ENCODE results near the gene CEP135.
"Not testable (repeated sequence)": the region's sequence is repeated elsewhere in the genome, so short reads cannot be mapped to it uniquely, and the experiment has no call there.

The CEP135 gene, protein sequence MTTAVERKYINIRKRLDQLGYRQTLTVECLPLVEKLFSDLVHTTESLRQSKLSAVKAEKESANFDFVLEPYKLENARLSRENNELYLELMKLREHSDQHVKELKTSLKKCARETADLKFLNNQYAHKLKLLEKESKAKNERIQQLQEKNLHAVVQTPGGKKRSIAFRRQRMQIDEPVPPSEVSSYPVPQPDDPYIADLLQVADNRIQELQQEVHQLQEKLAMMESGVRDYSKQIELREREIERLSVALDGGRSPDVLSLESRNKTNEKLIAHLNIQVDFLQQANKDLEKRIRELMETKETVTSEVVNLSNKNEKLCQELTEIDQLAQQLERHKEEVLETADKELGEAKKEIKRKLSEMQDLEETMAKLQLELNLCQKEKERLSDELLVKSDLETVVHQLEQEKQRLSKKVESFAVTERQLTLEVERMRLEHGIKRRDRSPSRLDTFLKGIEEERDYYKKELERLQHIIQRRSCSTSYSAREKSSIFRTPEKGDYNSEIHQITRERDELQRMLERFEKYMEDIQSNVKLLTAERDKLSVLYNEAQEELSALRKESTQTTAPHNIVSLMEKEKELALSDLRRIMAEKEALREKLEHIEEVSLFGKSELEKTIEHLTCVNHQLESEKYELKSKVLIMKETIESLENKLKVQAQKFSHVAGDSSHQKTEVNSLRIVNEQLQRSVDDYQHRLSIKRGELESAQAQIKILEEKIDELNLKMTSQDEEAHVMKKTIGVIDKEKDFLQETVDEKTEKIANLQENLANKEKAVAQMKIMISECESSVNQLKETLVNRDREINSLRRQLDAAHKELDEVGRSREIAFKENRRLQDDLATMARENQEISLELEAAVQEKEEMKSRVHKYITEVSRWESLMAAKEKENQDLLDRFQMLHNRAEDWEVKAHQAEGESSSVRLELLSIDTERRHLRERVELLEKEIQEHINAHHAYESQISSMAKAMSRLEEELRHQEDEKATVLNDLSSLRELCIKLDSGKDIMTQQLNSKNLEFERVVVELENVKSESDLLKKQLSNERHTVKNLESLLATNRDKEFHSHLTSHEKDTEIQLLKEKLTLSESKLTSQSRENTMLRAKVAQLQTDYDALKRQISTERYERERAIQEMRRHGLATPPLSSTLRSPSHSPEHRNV

GRCh38 chr4:55948726-55949481 is at the start of gene CEP135:
CEP135 (plus strand) TSS chr4:55948945; CDS start chr4:55952131, 3,186 bp downstream.
- DNase-seq (ENCODE audit: low read depth): peak; percentile 76

GRCh38 chr4:55902677-55903076 is 46.1 kb upstream of the CEP135 start:
- DNase-seq (ENCODE audit: low read depth): no peak

GRCh38 chr4:55903577-55903976 is 45.2 kb upstream of the CEP135 start:
- no peak for DNase-seq (ENCODE audit: low read depth)

DNA sequence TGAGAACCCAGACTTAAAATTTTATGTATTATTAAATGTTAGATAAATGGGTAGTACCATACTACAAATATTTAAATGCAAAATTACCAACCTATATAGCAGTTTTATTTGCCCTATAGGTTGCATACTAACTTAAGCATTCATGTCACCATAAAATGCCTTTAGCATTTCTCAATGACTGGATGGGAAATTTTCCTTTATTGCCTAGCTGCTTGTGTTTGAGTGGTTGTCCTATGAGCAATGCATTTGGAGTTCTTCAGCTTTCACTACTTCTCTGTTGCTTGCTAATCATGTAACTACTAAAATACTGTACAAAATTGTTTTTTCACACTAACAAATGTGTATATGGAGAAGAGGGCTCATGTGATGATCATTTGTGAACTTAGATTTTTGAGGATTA is 44.2 kb upstream of the CEP135 start:
- no peak for DNase-seq (ENCODE audit: low read depth)

DNA sequence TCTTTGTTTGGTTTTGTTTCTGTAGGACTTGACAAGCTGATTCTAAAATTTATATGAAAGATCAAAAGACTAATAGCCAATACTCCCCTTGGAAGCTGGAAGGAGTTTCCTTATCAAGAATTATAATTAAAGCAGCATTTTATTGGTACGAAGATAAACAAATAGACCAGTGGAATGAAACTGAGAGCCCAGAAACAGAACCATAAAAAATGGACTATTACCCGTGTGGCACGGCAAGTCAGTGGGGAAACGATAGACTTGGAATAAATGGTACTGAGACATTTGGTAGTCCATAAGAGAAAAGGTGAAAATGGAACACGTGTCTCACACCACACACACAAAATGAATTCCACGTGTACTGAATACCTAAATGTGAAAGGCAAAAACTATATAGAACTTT is 42.4 kb upstream of the CEP135 start:
- no peak for DNase-seq (ENCODE audit: low read depth)

DNA sequence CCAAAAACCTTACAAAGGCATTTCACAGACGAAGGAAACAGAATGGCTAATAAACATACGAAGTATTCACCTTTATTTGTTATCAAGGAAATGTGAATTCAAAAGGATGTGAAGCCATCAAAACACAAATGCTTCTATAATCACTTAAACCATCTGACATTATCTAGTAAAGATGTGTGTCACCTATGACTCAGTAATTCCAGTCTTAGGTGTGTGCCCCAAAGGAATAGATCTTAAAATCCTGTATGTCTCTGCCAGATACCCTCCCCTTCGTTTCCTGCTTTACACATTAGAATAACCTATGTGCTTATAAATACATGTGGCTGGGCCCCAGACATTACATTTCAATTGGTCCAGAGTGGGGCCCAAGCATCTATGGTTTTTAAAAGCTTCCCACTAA is 41.8 kb upstream of the CEP135 start:
- DNase-seq (ENCODE audit: low read depth): no peak

GRCh38 chr4:55907469-55907868 is 41.3 kb upstream of the CEP135 start:
- no peak for DNase-seq (ENCODE audit: low read depth)

DNA sequence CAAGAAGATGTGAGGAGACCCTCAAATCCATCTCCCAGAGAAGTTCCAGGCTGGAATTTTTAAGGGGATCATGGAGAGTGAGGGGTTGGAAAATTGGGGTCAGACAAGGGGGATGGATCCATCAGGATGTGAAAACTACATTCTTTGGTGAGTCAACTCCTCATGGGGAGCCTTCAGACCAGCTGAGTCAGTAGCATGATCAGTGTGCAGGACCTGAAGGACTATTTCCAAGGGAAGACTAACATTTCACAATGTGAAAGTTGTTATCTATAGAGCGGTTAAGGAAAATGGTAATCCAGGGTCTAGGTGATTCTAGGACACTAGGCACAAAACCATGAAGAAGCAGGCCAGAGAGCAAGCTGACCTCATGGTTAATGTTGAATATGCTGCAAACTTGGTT is 38.6 kb upstream of the CEP135 start:
- DNase-seq (ENCODE audit: low read depth): no peak

- DNase-seq (ENCODE audit: low read depth): no peak
Observed at GRCh38 chr4:55912249-55912648, 36.5 kb upstream of the CEP135 start.

DNA sequence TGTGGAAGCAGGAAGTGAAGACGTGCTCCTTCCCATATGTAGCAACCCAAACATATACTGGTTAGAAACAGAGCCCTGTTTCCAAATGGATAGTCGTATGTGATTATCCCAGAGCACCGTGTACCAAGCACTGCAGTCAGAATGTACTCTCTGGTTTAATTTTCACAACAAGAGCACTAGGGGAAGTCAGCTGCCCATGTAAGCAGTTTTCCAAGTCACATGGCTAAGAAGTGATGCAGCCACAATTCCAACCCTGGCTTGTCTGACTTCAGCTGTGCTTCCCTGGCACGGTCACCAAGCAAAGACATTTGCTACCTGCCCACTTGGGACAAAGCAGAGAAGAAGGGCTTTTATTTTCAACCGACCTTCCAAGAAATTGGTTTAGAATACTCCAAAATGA is 28.2 kb upstream of the CEP135 start:
- DNase-seq (ENCODE audit: low read depth): no peak

DNA sequence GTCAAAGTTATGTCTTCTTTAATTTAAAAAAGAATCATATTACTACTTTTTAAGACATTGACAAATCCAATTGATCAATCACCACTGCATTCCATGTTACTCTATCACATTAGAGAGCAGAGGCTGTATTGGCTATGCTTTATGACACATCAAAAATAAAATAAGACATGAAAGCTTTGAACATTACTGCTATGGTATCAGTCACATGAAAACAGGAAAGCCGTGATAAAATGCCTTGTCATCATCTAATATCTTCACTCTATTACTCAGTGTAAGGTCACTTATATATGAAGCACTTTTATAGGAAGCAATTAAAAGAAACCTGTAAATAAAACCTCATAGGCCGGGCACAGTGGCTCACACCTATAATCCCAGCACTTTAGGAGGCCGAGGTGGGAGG is 27.7 kb upstream of the CEP135 start:
- DNase-seq (ENCODE audit: low read depth): no peak

GRCh38 chr4:55925241-55925640 is 23.5 kb upstream of the CEP135 start:
- DNase-seq (ENCODE audit: low read depth): no peak

DNA sequence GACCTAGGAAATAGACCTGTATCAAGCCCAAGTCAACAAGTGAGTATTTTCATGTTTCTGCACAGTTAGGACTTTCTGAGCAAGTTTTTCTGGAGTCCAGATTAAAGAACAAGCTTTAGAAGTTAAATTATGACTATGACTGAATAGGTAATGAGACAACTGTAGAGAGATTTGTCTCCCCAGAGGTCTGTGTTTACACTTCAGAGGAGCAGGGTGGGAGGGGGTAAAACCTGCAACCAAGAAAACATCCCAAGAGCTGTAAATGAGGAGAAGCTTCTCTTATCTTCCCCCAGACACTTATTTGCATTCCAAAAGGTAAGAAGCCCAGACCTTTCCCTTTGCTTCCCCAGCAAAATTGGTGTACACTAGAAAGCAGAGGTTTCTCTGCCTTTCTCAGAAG is 22.1 kb upstream of the CEP135 start:
- DNase-seq (ENCODE audit: low read depth): no peak

DNA sequence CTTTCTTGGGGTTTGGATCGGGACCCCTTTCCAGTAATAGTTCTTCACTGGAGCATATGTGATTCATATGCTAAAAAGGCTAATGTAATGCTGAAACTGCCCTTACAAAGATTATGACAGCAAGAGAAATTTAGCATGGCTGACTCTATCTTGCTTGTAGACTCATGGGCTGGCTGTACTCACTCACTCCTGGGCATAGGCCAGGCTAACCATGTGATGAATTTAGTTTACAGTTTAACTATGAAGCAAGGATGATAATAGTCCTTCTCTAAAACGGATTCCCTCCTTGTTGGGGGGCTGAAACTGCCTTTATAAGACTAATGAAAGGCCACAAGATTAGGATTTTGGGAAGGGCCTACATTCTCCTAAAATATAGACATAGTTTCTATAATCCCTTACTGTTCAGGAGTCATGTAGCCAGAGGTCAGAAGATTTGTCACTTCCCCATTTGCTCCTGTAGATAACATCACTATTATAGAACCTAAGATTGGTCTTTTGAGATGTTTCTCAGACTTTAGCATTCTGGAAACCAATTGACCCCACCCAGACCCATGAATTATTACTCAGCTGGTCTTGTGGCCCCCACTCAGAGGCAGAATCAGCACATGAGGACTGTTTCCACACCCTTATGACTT is 20.8 kb upstream of the CEP135 start:
- DNase-seq (ENCODE audit: low read depth): no peak

DNA sequence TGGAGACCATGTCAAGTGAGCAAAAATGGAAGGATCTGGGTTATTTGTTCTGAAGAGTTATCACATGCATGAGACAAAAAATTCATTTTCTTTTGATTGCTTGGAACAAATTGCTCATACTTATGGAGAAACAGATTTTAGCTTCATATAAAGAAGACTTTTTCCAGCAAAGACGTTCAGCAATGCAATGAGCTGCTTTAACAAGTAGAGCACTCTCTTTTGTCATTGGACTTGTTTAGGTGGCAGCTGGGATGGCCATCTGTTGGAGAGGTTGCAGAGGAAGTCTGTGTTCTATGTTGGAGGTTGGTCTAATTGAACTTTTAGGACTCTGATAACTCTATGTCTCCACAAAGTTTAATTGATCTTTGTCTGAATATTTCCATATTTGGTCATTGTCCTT is 19.9 kb upstream of the CEP135 start:
- no peak for DNase-seq (ENCODE audit: low read depth)

DNA sequence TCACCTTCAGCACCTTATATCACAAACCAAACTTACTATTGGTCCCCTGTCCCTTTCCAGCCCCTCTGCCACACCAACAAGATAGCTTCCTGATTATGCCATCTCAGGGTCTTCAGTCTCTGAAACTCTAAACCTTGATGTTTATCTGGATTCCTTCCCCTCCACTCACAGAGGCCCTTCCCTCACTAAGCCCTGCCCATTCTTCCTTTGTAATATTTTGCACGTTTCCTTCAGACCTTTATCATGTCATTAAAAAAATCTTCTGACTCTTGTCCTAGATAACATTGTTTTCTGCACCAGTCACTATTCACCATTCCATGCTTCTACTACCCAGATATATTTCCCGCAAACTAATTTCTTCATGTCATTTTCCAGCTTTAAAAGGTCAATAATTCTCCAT is 17.7 kb upstream of the CEP135 start:
- DNase-seq (ENCODE audit: low read depth): no peak

- DNase-seq (ENCODE audit: low read depth): no peak
Observed at GRCh38 chr4:55931833-55932232, 16.9 kb upstream of the CEP135 start.

- no peak for DNase-seq (ENCODE audit: low read depth)
Observed at GRCh38 chr4:55932511-55932910, 16.2 kb upstream of the CEP135 start.

GRCh38 chr4:55933611-55934010 is 15.1 kb upstream of the CEP135 start:
- DNase-seq (ENCODE audit: low read depth): no peak

DNA sequence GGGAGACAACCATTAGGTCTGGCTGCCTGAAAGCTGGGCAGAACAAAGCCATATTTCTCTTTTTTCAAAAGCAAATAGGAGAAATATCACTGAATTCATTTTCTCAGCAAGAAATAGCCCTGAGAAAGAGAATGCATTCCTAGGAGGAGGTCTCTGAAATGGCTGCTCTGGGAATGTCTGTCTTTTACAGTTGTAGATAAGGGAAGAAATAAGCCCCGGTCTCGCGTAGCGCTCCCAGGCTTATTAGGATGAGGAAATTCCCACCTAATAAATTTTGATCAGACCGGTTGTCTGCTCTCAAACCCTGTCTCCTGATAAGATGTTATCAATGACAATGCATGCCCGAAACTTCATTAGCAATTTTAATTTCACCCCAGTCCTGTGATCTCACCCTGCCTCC is 12.8 kb upstream of the CEP135 start:
- DNase-seq (ENCODE audit: low read depth): not testable (repeated sequence)

DNA sequence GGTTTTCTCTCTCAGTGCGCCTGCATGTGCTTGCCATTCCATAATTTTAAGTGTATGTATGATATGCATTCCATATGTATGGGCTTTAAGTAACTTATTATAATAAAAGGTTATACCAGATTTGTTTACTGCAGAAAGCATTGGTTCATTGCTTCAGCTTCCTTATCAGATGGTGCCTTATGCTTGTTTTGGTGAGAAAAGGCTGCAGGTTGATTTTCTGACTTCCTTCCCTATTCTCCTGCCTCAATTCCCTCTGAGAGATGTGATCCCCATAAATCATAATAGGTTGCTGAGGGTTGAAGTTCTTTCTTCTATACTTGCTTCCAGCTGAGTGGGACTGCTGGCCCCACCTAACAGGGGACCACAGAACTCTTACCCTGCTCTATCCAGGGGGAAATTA is 10.3 kb upstream of the CEP135 start:
- DNase-seq (ENCODE audit: low read depth): no peak

DNA sequence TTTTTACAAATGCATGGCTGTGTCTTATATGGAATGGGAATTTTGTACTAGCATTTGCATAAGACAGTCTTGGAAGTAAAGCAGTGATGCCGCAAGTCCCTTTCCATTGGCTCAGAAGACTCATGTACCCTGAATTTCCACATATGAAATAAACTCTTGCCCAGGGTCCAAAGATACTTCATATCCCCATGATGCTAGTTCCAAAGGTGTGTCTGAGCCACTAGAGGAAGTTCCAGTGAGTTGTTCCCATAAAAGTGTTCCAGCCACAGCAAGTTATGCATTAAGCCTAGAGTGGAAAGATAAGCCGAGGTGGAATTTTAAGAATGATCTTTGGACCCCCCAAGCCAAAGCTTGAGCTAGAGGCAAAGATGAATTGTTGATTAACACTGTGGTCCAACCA is 9.3 kb upstream of the CEP135 start:
- no peak for DNase-seq (ENCODE audit: low read depth)
